Transverse colon (tissue), 4 donors: ENCODE data around the gene SPIRE1.

Experiments used
- EP300 ChIP-seq: sonication (generic); formaldehyde crosslinking; IDR thresholded peaks from one replicate; pipeline ENCODE4 v1.6.1; 2017; ENCODE audit warnings: antibody characterized with exemption, low read depth
- POLR2AphosphoS5 ChIP-seq, 3 donors: sonication (generic); formaldehyde crosslinking; IDR thresholded peaks; one replicate each; pipeline ENCODE4 v1.6.1; 2016; ENCODE audit warnings: antibody characterized with exemption in 3 of 3
- TF ChIP-seq, protein P1 (sequence below), 5 experiments: fragments of 200-600 bp in 3 of 5; fragments of 450-650 bp in 2 of 5; sonication (generic) in 3 of 5; IDR thresholded peaks; 1 replicate in 2 of 5; 2 replicates in 3 of 5; pipeline ENCODE4 v1.5.1; 2016 to 2017; ENCODE audit warnings: antibody characterized with exemption in 5 of 5, inconsistent platforms in 3 of 5, mild to moderate bottlenecking in 2 of 5, moderate library complexity in 1 of 5

DNA sequence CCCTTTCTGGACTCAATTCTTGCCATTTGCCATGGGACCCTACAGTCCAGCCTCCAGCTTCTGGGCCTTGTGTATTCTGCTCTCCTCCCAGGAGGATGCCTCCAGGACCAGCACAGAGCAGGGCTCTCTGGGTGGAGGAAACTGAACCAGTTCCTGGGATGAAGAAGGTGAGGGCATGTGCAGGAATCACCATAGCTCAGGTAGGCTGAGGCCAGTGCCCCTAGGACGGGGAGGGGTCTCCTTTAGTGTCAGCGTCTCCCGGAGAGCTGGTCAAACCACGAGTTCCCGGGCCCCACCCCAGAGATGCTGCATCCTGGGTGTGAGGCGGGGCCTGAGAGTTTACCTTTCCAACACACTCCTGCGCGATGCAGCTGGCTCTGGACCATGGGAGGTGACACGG lies 256.0 kb downstream of the SPIRE1 start:
- TF ChIP-seq, protein P1, sequence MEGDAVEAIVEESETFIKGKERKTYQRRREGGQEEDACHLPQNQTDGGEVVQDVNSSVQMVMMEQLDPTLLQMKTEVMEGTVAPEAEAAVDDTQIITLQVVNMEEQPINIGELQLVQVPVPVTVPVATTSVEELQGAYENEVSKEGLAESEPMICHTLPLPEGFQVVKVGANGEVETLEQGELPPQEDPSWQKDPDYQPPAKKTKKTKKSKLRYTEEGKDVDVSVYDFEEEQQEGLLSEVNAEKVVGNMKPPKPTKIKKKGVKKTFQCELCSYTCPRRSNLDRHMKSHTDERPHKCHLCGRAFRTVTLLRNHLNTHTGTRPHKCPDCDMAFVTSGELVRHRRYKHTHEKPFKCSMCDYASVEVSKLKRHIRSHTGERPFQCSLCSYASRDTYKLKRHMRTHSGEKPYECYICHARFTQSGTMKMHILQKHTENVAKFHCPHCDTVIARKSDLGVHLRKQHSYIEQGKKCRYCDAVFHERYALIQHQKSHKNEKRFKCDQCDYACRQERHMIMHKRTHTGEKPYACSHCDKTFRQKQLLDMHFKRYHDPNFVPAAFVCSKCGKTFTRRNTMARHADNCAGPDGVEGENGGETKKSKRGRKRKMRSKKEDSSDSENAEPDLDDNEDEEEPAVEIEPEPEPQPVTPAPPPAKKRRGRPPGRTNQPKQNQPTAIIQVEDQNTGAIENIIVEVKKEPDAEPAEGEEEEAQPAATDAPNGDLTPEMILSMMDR (IDR thresholded peaks at IDR 0.05) = no peak
- TF ChIP-seq EP300 = no peak
- TF ChIP-seq POLR2AphosphoS5 (IDR thresholded peaks at IDR 0.05) = no peak
